GM18517 (cell line): ENCODE measurements around the gene TBCA.

Experiments
- ATAC-seq: cut with Tn5 transposase; IDR thresholded peaks from one replicate; pipeline ENCODE4 v1.9.1; 2021; ENCODE audit warnings: mild to moderate bottlenecking, moderate library complexity; ENCODE audit not compliant: unreplicated experiment

The TBCA gene

DNA sequence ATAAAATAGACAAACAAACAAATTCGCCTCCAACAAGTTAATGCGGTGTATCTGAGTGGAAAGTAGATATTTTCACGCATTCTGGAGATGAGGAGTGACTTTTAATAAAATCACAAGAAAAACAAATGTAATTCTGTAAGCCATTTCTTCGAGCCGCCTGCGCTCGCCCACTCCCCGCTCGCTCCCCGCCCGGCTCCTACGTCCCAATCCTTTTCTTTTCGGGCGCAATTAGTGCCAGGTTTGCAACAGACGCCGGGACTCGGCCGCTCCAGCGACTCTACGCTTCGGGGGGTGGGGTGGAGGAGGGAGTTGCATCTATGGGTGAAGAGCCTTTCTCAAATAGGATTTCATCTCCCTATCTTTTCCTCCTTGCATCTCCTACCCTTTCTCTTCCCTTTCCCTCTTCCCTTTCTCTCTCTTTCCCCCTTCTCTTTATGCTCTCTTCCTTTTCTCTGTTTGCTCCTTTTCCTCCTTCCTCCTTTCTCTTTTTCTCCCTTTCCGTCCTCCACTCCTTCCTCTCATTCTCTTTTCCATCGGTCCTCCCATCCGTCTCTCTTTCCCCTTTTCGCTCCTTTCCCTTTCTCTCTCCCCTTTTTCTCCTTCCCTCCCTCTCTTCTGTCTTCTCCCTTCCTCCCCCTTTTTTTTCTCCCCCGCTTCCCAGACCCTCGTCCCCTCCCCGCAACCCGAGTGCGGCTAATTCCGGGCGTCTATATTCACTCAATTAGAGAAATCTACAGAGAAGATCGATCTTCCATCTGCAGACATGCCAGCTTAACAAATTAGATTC is 131.6 kb downstream of the TBCA start:
- ATAC-seq: no peak

DNA sequence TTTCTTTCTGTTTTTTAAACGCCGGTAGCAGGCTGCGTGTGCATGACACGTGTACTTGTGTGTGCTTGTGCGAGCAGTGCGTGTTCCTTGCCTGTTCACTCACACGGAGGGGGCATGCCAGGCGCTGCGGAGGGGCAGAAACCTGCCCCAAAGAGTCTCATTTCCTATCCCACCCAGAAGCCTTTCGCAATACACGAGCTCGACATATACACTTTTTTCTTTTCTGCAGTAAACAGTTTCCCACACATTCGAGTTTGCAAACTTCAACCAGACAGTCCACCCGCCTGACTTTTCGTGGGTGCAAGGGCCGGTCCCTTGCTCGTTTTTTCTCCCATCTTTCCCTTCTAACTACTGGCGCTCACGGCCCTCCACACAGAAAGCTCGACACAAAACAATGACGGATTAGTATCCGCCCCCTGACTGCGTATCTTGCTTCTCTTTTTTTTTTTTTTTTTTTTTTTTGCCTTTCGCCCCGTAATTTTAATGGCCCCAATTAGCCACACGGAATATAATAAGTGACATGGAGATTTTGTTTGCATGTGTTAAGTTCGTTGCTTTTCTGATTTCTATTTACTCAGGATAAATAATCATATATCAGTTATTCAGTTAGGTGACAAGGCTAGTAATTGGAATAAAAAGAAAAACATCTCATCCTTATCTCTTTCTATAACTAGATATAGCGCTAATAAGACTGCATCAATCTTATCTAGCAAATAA is 132.3 kb downstream of the TBCA start:
- no peak for ATAC-seq

DNA sequence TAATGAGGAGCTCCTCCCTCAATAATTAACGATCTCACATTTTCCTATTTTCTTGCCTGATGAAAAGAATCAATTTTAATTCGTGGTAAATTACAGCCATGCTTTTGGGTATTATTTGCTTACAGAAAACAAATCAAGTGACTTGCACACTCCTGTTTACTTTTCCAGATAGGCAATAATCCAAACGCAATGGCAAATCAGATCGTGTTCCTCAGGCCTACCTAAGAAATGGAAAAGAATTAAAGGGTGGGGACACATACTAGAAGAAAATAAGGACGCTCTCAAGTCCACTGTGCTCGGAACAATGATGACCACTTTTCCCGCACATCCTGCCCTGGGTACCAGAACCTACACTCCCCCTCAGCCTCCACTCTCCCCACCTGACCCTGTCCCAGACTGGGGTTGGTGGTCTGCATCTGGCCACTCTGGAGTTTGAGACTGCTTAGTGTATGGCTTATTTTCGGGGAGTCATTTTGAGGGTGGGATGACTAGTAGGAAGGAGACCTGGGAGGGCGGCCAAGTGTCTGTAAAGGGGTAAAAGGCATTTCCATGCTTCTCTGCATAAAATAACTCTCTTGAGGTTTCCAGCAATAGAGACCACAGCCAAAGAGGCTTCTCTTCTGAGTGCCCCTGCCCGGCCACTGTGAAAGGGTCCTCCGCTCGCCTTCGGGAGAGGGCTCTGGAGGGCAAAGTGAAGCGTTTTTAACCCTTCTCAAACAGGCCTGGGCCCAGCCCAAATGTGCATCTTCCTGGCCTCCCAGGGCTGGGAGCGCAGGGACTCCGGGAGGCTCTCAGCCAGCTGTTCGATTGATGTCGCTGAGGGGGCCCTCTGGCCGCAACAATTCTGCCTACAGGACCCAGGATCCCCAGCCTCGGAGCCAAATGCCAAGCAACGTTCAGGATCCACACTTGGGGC is 133.1 kb downstream of the TBCA start:
- ATAC-seq: no peak

DNA sequence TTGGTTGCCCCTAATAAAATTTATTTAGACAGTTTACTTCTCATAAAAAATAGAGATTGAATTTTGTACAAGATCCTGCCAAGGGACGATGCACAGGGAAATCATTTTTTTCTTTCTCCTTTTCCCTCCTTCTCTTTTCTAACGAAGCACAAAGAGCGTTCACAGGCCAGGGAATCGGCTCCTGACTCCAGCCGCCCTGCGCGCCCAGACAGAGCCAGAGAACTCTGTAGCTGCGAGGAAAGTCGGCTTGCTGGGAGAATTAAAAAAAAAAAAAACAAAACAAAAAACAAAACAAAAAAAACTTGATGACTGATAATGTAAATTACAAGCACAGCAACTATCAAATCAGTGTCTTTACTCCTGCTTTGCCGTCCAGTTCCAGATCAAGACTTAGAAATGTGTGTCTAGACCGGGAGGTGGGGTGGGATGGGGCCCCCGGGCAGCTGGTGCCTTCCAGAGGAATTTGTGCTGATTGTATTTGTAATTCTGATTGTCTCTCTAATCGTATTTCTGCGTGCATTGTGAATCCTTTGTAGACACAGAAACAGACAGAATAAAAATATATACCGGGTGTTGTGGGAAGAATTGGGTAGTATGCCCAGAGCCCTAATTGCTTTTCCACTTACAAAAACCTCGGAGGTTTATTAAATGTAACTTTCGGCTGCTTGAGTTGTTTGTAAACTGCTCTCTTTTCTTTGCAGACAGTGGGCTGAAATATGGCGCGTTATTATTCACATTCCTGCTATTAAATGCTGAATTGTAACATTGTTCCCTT is 134.0 kb downstream of the TBCA start:
- no peak for ATAC-seq

DNA sequence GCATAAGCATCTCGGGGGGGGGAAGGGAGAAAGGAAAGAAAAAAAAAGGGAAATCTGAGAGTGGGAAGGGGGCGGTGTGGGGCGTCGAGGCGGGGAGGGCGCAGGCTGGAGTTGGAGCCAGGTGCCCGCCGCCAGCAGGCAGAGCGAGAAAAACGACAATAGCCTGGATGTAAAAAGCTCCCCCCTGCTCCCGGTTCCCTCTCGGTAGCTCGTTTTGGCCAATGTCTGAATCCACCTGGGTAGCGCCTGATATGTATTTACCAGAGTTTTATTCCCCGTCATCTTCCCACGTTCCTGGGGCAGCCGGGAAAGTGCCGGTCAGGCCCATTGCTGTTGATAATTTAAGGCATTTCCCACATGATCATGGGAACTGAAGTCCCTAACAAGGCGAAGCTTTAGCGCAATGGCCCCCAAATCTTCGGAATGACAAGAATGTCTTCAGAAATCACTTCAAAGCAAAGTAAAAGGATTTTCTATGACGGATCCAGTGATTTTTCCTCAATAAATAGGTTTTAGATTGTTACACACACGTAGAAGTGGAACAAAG is 134.7 kb downstream of the TBCA start:
- no peak for ATAC-seq
